Umbilical cord (tissue), 2 donors: Measurements from ENCODE around the gene EFNB1. TPM values are rescaled to one million over a fixed set of nuclear protein-coding genes. Genes with fewer than 3 reads are reported as not detected.
"Not testable (repeated sequence)": the region's sequence is repeated elsewhere in the genome, so short reads cannot be mapped to it uniquely, and the experiment has no call there.

Experiments
- DNase-seq: peaks from one replicate; pipeline ENCODE4 v3.0.0-alpha.2; 2015; ENCODE audit warnings: low spot score
- total RNA-seq: library from RNA; depleted of rRNA; stranded (reverse); fragments of >200 nt; gene quantifications from one replicate; pipeline ENCODE4 v1.2.3, GENCODE V29; 2014; ENCODE audit warnings: low replicate concordance; ENCODE audit not compliant: insufficient read depth

EFNB1 gene
- total RNA-seq = 21.2 TPM

GRCh38 chrX:68828740-68829581 is at the start of gene EFNB1:
TSS of gene EFNB1 (plus strand) at chrX:68829021. CDS start at chrX:68829777, 756 bp downstream.
- peak; percentile 95 for DNase-seq

DNA sequence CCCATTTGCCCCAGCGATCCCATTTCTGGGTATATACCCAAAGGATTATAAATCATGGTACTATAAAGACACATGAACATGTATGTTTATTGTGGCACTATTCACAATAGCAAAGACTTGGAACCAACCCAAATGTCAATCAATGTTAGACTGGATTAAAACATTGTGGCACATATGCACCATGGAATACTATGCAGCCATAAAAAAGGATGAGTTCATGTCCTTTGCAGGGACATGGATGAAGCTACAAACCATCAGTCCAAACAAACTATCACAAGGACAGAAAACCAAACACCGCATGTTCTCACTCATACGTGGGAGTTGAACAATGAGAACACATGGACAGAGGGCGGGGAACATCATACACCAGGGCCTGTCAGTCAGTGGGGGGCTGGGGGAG is 47.5 kb upstream of the EFNB1 start:
- DNase-seq = not testable (repeated sequence)

GRCh38 chrX:68784816-68785215 is 44.0 kb upstream of the EFNB1 start:
- no peak for DNase-seq

GRCh38 chrX:68786581-68786980 is 42.2 kb upstream of the EFNB1 start:
- DNase-seq = not testable (repeated sequence)

DNA sequence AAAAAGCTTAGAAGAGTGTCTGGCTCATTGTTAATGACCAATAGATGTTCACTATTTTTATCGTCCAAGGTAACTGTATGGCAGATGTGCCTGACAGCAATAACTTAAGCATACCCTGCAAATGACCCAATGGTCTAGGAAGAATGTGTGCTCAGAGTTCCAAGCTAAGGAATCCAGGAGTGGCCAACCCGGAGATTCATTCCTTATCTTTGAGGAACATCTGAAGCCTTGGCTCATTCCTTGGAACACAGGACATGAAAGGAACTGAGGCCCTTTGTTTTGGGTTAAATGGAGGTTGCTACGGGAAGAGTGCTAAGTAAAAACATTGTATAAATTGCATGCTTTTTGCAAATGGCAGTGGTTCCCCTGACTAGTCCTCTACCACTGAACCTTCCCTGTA is 38.9 kb upstream of the EFNB1 start:
- DNase-seq = no peak

- DNase-seq = no peak
Observed at GRCh38 chrX:68792083-68792482, 36.7 kb upstream of the EFNB1 start.

DNA sequence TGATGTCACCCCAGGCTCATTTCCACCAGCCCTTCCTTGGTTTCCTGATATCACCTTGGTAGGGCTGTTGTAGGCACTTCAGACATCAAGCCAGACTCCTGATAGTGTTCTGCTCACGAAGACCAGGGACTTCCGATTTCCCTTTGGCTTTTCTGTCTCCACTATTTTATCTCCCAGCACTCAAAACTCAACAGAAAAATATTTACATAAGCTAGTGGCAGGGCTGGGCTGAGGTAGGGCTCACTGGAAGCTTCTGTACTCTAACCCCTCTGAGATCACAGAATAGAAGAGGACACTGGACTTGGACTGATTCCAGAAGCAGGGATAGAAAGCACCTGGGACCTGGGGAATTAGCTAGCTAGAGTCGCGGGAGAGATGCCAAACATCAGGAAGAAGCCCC is 34.4 kb upstream of the EFNB1 start:
- no peak for DNase-seq

DNA sequence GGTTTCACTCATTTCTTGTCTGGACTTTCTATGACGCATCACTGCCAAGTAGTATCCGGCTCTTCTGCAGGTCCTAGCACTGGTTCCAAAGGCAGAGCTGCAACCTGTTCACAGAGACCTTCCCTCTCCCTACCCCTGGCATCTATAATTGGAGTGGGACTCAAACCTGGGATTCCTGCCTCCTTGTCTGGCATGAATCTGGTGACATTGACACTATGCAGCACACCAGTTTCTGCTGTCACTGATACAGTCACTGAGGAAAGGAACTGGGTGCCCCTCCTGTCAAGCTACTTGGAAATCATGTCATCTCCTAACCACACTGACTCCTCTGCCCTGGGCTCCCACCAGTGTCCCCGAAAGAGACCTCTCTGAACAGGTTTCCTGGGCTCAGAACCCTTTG is 33.1 kb upstream of the EFNB1 start:
- DNase-seq = no peak

GRCh38 chrX:68798400-68798799 is 30.4 kb upstream of the EFNB1 start:
- DNase-seq = not testable (repeated sequence)

- no peak for DNase-seq
Observed at GRCh38 chrX:68801737-68802290, 27.0 kb upstream of the EFNB1 start.

- peak; percentile 36 for DNase-seq
Observed at GRCh38 chrX:68807818-68808217, 21.0 kb upstream of the EFNB1 start.

DNA sequence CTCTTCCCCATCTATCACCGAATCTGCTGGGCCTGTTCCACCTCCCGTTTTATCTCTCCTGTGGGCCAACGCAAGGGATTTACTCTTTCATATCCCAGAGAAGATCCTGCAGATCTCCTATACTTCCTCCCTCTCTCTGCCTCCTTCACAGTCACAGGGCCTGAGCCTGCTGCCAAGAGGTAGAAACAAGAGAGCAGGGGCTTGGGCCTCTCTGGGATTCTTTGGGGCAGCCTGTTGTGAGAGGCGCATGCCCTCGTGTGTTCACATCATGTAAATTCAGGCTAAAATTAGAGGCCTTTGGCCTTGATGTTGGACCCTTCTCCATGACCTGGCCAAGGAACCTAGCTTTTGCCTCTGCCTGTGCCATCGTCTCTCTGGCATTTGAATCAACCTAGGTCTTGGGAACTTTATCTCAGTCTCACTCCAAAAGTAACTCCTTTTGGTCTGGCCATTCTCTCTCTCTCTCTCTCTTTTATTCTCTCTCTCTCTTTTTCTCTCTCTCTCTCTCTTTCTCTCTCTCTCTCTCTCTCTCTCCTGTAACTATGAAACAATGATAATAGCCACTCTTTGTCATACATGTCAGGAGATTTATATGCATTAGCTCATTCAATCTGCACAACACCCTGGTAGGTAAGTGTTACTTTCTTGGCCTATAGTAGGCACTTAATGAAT is 20.0 kb upstream of the EFNB1 start:
- peak; percentile 79 for DNase-seq

- DNase-seq = no peak
Observed at GRCh38 chrX:68820476-68821110, 8.2 kb upstream of the EFNB1 start.

GRCh38 chrX:68821616-68822015 is 7.2 kb upstream of the EFNB1 start:
- DNase-seq = no peak

DNA sequence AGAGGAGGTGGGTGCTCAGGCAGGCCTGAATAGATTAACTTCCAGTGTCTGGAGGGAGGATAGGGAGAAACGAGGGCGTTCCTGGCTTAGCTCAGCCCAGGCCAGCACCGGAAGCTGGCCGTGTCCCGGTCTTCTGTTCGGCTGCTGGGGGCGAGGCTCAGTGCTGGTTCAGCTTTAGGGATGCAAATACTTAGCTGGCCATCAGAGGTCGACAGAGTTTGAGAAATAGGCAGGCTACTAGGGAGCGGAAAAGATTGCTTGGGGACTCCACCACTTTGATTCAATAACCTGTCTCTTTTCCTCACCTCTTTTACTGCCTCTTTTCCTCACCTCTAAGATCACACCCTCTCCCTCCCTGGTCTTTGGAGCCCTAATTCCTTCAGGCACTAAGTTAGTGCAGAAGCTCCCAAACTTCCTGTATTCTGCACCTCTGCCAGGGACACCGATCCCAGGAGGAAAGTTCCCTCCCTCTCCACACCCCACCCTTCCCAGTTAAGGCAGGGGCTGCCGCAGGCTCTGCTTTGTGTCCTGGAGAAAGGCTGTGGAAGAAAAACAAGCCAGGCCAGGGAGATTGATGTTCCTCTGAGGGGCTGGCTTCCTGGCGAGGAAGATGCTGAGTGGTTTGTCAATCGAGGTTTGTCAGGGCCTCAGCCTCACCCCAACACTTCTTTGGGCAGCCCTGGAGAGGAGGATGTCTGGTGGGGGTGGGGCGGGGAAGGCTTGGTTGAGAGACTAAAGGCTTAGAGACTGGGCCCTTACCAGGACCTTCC is 6.0 kb upstream of the EFNB1 start:
- peak; percentile 74 for DNase-seq

- no peak for DNase-seq
Observed at GRCh38 chrX:68823413-68824151, 5.2 kb upstream of the EFNB1 start.

DNA sequence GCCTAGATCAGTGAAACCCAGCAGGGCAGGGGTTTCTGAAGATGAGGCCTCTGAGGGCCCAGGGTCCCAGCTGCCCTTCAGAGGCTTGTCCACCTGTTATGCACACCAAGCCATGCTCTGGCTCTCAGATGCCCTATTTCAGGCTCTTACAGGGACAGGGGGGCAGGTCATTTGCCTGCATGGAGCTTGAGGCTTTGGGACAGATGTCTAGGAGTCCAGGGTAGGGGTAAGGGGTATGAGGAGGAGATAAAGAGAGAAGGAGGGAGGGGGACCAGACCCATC is 4.7 kb upstream of the EFNB1 start:
- DNase-seq = no peak

- no peak for DNase-seq
Observed at GRCh38 chrX:68824565-68825125, 4.2 kb upstream of the EFNB1 start.

DNA sequence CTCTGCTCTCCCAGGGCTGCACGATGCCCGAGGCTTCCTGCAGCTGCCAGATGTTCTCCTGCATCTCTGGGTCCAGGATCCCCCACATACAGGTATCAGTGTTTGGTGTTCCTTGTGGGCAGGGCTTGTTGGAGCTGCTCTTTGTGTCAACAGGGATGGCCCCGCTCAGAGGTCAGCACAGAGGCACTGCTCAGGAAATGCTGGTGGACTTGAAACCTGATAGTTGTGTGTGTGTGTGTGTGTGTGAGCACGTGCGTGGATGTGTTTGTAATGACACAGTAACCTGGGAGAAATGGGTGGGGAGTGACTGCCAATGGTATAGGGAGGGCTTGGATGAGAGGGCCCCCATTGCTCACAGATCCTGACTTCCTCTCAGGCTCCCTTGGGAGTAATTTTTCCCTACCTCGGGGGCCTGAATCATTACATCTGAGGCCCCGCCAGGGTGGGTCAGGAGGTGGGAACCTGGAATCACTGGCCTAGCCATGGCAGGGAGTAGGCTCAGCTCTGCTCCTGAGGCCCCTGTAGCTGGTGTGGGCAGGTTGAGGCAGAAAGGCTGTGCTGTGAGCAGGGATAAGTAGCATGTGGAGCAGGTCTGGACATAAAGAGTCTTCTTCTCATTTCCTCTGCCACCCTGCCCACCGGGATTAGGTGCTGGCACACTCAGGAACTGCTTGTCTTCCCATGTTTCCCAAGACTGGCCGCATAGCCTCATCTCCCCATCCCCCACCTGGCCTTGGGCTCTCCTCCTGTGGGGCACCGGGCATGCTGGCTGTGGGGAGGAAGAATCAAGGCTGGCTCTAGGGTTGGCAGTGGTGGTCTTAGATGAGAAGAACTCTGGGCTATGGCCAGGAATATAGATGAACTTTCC is 2.5 kb upstream of the EFNB1 start:
- no peak for DNase-seq

GRCh38 chrX:68827256-68827655 is 1.6 kb upstream of the EFNB1 start:
- DNase-seq = no peak
